ENCODE results near the gene AFAP1L2.

GRCh38 chr10:114283091-114283490 is 121.2 kb downstream of the AFAP1L2 start:
- TF ChIP-seq CTCF (IDR thresholded peaks at IDR 0.05), result no peak
- TF ChIP-seq POLR2A (IDR thresholded peaks at IDR 0.05), result no peak
- TF ChIP-seq POLR2AphosphoS5 (IDR thresholded peaks at IDR 0.05; ENCODE audit: insufficient read depth in 1 of 2, low read depth in 1 of 2), result no peak

All from vagina (tissue), 2 donors.